Regular cardiac myocyte (primary cell): Measurements from ENCODE around the gene CRISPLD2. TPM values are rescaled to one million over a fixed set of nuclear protein-coding genes. Genes with fewer than 3 reads are reported as not detected.

Experiments used
- total RNA-seq: library from RNA; depleted of rRNA; stranded (reverse); fragments of >200 nt; gene quantifications from 2 replicates; pipeline ENCODE4 v1.2.3, GENCODE V29; 2014

The CRISPLD2 gene, protein sequence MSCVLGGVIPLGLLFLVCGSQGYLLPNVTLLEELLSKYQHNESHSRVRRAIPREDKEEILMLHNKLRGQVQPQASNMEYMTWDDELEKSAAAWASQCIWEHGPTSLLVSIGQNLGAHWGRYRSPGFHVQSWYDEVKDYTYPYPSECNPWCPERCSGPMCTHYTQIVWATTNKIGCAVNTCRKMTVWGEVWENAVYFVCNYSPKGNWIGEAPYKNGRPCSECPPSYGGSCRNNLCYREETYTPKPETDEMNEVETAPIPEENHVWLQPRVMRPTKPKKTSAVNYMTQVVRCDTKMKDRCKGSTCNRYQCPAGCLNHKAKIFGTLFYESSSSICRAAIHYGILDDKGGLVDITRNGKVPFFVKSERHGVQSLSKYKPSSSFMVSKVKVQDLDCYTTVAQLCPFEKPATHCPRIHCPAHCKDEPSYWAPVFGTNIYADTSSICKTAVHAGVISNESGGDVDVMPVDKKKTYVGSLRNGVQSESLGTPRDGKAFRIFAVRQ
- 3.3 and 14.1 TPM in 2 replicates for total RNA-seq

DNA sequence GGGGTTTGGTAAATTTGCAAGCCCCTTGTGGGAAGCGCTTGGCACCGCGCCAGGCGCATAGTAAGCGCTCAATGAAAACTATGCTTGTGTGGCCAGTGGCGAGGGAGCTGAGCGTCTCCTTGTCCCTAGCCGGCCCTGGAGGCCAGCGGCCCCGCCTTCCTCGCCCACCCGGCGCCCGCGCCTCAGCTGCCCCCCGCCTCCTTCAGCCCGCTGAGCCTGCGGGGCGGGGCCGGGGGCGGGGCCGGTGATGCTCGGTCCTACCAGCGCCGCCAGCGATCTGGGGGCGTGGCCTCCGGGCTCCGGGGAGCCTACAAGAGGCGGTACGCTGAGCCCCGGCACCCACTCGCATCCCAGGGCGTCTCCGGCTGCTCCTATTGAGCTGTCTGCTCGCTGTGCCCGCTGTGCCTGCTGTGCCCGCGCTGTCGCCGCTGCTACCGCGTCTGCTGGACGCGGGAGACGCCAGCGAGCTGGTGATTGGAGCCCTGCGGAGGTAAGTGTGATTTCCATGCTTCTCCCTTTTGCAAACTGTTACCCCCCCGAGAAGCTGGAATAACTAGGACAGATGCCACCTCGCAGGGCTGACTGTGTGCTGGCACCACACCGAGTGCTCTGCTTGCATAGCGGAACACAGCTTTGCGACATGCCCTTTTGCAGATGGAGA lies at the start of gene CRISPLD2:
CRISPLD2 (plus strand) TSS at position 342 of the 661 bp plus-strand sequence. CDS start 18,511 bp downstream, outside the sequence.

Other genes with a start within 250 kb of the CRISPLD2 start
- gene COTL1, start 201.9 kb upstream of the CRISPLD2 start, total RNA-seq: 57.5 and 200 TPM in 2 replicates
- 61.7 and 106 TPM in 2 replicates for gene KLHL36, start 171.5 kb upstream of the CRISPLD2 start, total RNA-seq
- gene USP10, start 120.0 kb upstream of the CRISPLD2 start, total RNA-seq: 33.8 and 53.3 TPM in 2 replicates
- gene ZDHHC7, start 191.6 kb downstream of the CRISPLD2 start, total RNA-seq: 60.8 and 65.1 TPM in 2 replicates
- gene KIAA0513, start 207.8 kb downstream of the CRISPLD2 start, total RNA-seq: 8.8 and 11.6 TPM in 2 replicates